ENCODE measurements around the gene KIF1B.
"Not testable (repeated sequence)": the region's sequence is repeated elsewhere in the genome, so short reads cannot be mapped to it uniquely, and the experiment has no call there.

Gene KIF1B

GRCh38 chr1:10237157-10237539 is 26.8 kb downstream of the KIF1B start:
- DNase-seq (ENCODE audit: low spot score): no peak

- no peak for DNase-seq (ENCODE audit: low spot score)
Measured at GRCh38 chr1:10242135-10242534, 31.8 kb downstream of the KIF1B start.

GRCh38 chr1:10242811-10243210 is 32.4 kb downstream of the KIF1B start:
- no peak for DNase-seq (ENCODE audit: low spot score)

GRCh38 chr1:10245674-10246073 is 35.3 kb downstream of the KIF1B start:
- no peak for DNase-seq (ENCODE audit: low spot score)

GRCh38 chr1:10249808-10250457 is 39.6 kb downstream of the KIF1B start:
- no peak for DNase-seq (ENCODE audit: low spot score)

GRCh38 chr1:10250663-10251062 is 40.3 kb downstream of the KIF1B start:
- DNase-seq (ENCODE audit: low spot score): no peak

- DNase-seq (ENCODE audit: low spot score): not testable (repeated sequence)
Measured at GRCh38 chr1:10251325-10252108, 41.1 kb downstream of the KIF1B start.

- DNase-seq (ENCODE audit: low spot score): no peak
Measured at GRCh38 chr1:10252508-10252907, 42.1 kb downstream of the KIF1B start.

GRCh38 chr1:10253149-10253548 is 42.8 kb downstream of the KIF1B start:
- DNase-seq (ENCODE audit: low spot score): no peak

GRCh38 chr1:10253755-10254154 is 43.4 kb downstream of the KIF1B start:
- DNase-seq (ENCODE audit: low spot score): no peak

GRCh38 chr1:10257851-10258250 is 47.5 kb downstream of the KIF1B start:
- DNase-seq (ENCODE audit: low spot score): no peak

GRCh38 chr1:10259547-10259946 is 49.2 kb downstream of the KIF1B start:
- DNase-seq (ENCODE audit: low spot score): not testable (repeated sequence)

- DNase-seq (ENCODE audit: low spot score): no peak
Measured at GRCh38 chr1:10263450-10264082, 53.2 kb downstream of the KIF1B start.

- no peak for DNase-seq (ENCODE audit: low spot score)
Measured at GRCh38 chr1:10265027-10265426, 54.7 kb downstream of the KIF1B start.

GRCh38 chr1:10265900-10266299 is 55.5 kb downstream of the KIF1B start:
- no peak for DNase-seq (ENCODE audit: low spot score)

GRCh38 chr1:10267319-10267718 is 56.9 kb downstream of the KIF1B start:
- no peak for DNase-seq (ENCODE audit: low spot score)

GRCh38 chr1:10267921-10268320 is 57.6 kb downstream of the KIF1B start:
- DNase-seq (ENCODE audit: low spot score): no peak

- no peak for DNase-seq (ENCODE audit: low spot score)
Measured at GRCh38 chr1:10271090-10271489, 60.7 kb downstream of the KIF1B start.

GRCh38 chr1:10271869-10272268 is 61.5 kb downstream of the KIF1B start:
- DNase-seq (ENCODE audit: low spot score): no peak

GRCh38 chr1:10272274-10272673 is 61.9 kb downstream of the KIF1B start:
- DNase-seq (ENCODE audit: low spot score): no peak

- DNase-seq (ENCODE audit: low spot score): no peak
Measured at GRCh38 chr1:10278880-10279279, 68.5 kb downstream of the KIF1B start.

GRCh38 chr1:10280439-10281350 is 70.3 kb downstream of the KIF1B start:
- DNase-seq (ENCODE audit: low spot score): no peak

Data from left forelimb (tissue), 1 donor.